ENCODE measurements around the gene LCTL. TPM values are rescaled to one million over a fixed set of nuclear protein-coding genes. Genes with fewer than 3 reads are reported as not detected.

The LCTL gene
- total RNA-seq, 3 donors from 2014 or later (not counting 1 experiment from before 2014, with no cell fraction given), result not detected

- Mint-ChIP-seq H3K9me3 (no peaks in the 10 kb centered on the region), H3K4me1 (peaks cover 7% of the 10 kb centered on the region in 2 donors), H3K27me3 (ENCODE audit: low read depth in 2 of 2) (no peaks in the 10 kb centered on the region), H3K27ac (no peak overlapping the region), H3K4me3 (no peak overlapping the region), H3K36me3 (no peaks in the 10 kb centered on the region)
- WGBS (ENCODE audit: insufficient coverage), result 89% methylated on average over 17 of the region's 18 CpGs
- no peak for TF ChIP-seq CTCF (IDR thresholded peaks at IDR 0.05)
- Histone ChIP-seq H3K9me3 (ENCODE audit: control insufficient read depth, insufficient read depth, low read length) (no peaks in the 10 kb centered on the region), H3K36me3 (ENCODE audit: control insufficient read depth, insufficient read depth, low read length) (no peaks in the 10 kb centered on the region), H3K27ac (ENCODE audit: low read length) (no peak overlapping the region), H3K4me3 (ENCODE audit: low read length) (no peak overlapping the region), H3K27me3 (ENCODE audit: control insufficient read depth, insufficient read depth, low read length) (no peaks in the 10 kb centered on the region), H3K4me1 (ENCODE audit: control insufficient read depth, insufficient read depth, low read length) (peaks cover 6% of the 10 kb centered on the region)
- ATAC-seq (no peak), DNase-seq (no peak)
- intact Hi-C loops (cut with micrococcal nuclease), result no loop called here
Measured at GRCh38 chr15:66564136-66565041, 1.4 kb downstream of the LCTL start.

GRCh38 chr15:66563566-66564110 lies 2.2 kb downstream of the LCTL start:
- Mint-ChIP-seq H3K9me3 (no peaks in the 10 kb centered on the region), H3K27ac (no peak overlapping the region), H3K36me3 (no peaks in the 10 kb centered on the region), H3K4me1 (peaks cover 7% of the 10 kb centered on the region in 2 donors), H3K4me3 (no peak overlapping the region), H3K27me3 (ENCODE audit: low read depth in 2 of 2) (no peaks in the 10 kb centered on the region)
- no peaks in the 10 kb centered on the region for H3K27me3 ChIP-seq (ENCODE audit: control insufficient read depth, insufficient read depth, low read length)
- peaks cover 6% of the 10 kb centered on the region for H3K4me1 ChIP-seq (ENCODE audit: control insufficient read depth, insufficient read depth, low read length)
- WGBS (ENCODE audit: insufficient coverage), result 92% methylated on average over 13 of the region's 13 CpGs
- H3K36me3 ChIP-seq (ENCODE audit: control insufficient read depth, insufficient read depth, low read length), result no peaks in the 10 kb centered on the region
- ATAC-seq (no peak), DNase-seq (no peak)
- H3K27ac ChIP-seq (ENCODE audit: low read length), result no peak overlapping the region
- no peaks in the 10 kb centered on the region for H3K9me3 ChIP-seq (ENCODE audit: control insufficient read depth, insufficient read depth, low read length)
- no peak for TF ChIP-seq CTCF (IDR thresholded peaks at IDR 0.05)
- no peak overlapping the region for H3K4me3 ChIP-seq (ENCODE audit: low read length)
- intact Hi-C loops (cut with micrococcal nuclease), result no loop called here

- H3K4me3 ChIP-seq (ENCODE audit: low read length), result no peak overlapping the region
- H3K27me3 Mint-ChIP-seq (ENCODE audit: low read depth in 2 of 2), result no peaks in the 10 kb centered on the region
- DNase-seq, result no peak
- peaks cover 6% of the 10 kb centered on the region for H3K4me1 ChIP-seq (ENCODE audit: control insufficient read depth, insufficient read depth, low read length)
- no peak overlapping the region for H3K4me3 Mint-ChIP-seq
- no peak overlapping the region for H3K27ac ChIP-seq (ENCODE audit: low read length)
- H3K9me3 Mint-ChIP-seq, result no peaks in the 10 kb centered on the region
- no peaks in the 10 kb centered on the region for H3K9me3 ChIP-seq (ENCODE audit: control insufficient read depth, insufficient read depth, low read length)
- H3K27me3 ChIP-seq (ENCODE audit: control insufficient read depth, insufficient read depth, low read length), result no peaks in the 10 kb centered on the region
- 98% methylated on average over 4 of the region's 4 CpGs for WGBS (ENCODE audit: insufficient coverage)
- H3K27ac Mint-ChIP-seq, result no peak overlapping the region
- no peaks in the 10 kb centered on the region for H3K36me3 ChIP-seq (ENCODE audit: control insufficient read depth, insufficient read depth, low read length)
- peaks cover 7% of the 10 kb centered on the region in 2 donors for H3K4me1 Mint-ChIP-seq
- no peak for ATAC-seq
- intact Hi-C loops (cut with micrococcal nuclease), result no loop called here
- TF ChIP-seq CTCF (IDR thresholded peaks at IDR 0.05), result no peak
- no peaks in the 10 kb centered on the region for H3K36me3 Mint-ChIP-seq
Measured at GRCh38 chr15:66563126-66563525, 2.7 kb downstream of the LCTL start.

Measured in natural killer cell (primary cell).